CD14-positive monocyte (primary cell): Measurements from ENCODE around the gene TMEM141. TPM values are rescaled to one million over a fixed set of nuclear protein-coding genes. Genes with fewer than 3 reads are reported as not detected.
A peak's percentile ranks its signal among the peaks of the same experiment; 100 is the strongest.

Experiments used
- DNase-seq, 3 donors: peaks; one replicate each; pipeline ENCODE4 v3.0.0-alpha.2; 2011 to 2022
- H2AFZ ChIP-seq: 2 replicates; pipeline ENCODE4 v1.6.0; 2012; ENCODE audit warnings: mild to moderate bottlenecking, low read depth, low read length, inconsistent platforms; ENCODE audit not compliant: insufficient read depth, poor library complexity, severe bottlenecking
- H3K27ac ChIP-seq, 2 donors: 1 replicate in 1 of 2; 2 replicates in 1 of 2; pipeline ENCODE4 v1.5.1; 2012 to 2013; ENCODE audit warnings: low read length in 2 of 2, control low read depth in 1 of 2, inconsistent platforms in 1 of 2, low read depth in 1 of 2, mild to moderate bottlenecking in 1 of 2
- H3K27me3 ChIP-seq, 2 donors: one replicate each; pipeline versions ENCODE4 v1.6.0 to v1.6.1; 2011 to 2013; ENCODE audit warnings: low read length in 2 of 2; ENCODE audit not compliant: control insufficient read depth in 2 of 2, insufficient read depth in 2 of 2
- H3K36me3 ChIP-seq, 2 donors: replicated peaks in 1 of 2; 1 replicate in 1 of 2; 2 replicates in 1 of 2; pipeline versions ENCODE4 v1.5.1 to v1.6.1; 2012 to 2013; ENCODE audit warnings: low read length in 2 of 2, control low read depth in 1 of 2, inconsistent platforms in 1 of 2, mild to moderate bottlenecking in 1 of 2; ENCODE audit not compliant: insufficient read depth in 2 of 2, control insufficient read depth in 1 of 2
- H3K4me1 ChIP-seq, 2 donors: 1 replicate in 1 of 2; 2 replicates in 1 of 2; pipeline versions ENCODE4 v1.5.1 to v1.6.1; 2012 to 2013; ENCODE audit warnings: low read length in 2 of 2, control low read depth in 1 of 2, inconsistent platforms in 1 of 2, mild to moderate bottlenecking in 1 of 2, moderate library complexity in 1 of 2; ENCODE audit not compliant: insufficient read depth in 2 of 2, control insufficient read depth in 1 of 2
- H3K4me2 ChIP-seq: replicated peaks from 2 replicates; pipeline ENCODE3; 2012; ENCODE audit warnings: low read length, moderate library complexity, mild to moderate bottlenecking; ENCODE audit not compliant: poor library complexity, severe bottlenecking; ENCODE audit errors: extremely low read depth
- H3K4me3 ChIP-seq, 3 experiments: fragments of 200-600 bp in 1 of 3; sonication (generic) in 1 of 3; replicated peaks in 1 of 3; 1 replicate in 2 of 3; 2 replicates in 1 of 3; pipeline ENCODE4 v1.5.1; 2011 to 2013; ENCODE audit warnings: low read length in 3 of 3, mild to moderate bottlenecking in 3 of 3, control low read depth in 2 of 3, low read depth in 2 of 3, inconsistent platforms in 1 of 3, moderate library complexity in 1 of 3
- H3K79me2 ChIP-seq: 2 replicates; pipeline ENCODE4 v1.6.0; 2012; ENCODE audit warnings: mild to moderate bottlenecking, control low read depth, inconsistent platforms, low read length, moderate library complexity; ENCODE audit not compliant: insufficient read depth
- H3K9ac ChIP-seq: 2 replicates; pipeline ENCODE4 v1.6.0; 2017; ENCODE audit warnings: low read length, mild to moderate bottlenecking; ENCODE audit not compliant: insufficient read depth, poor library complexity, severe bottlenecking
- H3K9me3 ChIP-seq, 2 donors: replicated peaks in 1 of 2; 1 replicate in 1 of 2; 2 replicates in 1 of 2; pipeline versions ENCODE4 v1.5.1 to v1.6.1; 2012 to 2013; ENCODE audit warnings: low read length in 2 of 2, control low read depth in 1 of 2; ENCODE audit not compliant: control insufficient read depth in 1 of 2, insufficient read depth in 1 of 2
- H4K20me1 ChIP-seq: 2 replicates; pipeline ENCODE4 v1.6.0; 2012; ENCODE audit warnings: mild to moderate bottlenecking, low read length, control low read depth, moderate library complexity; ENCODE audit not compliant: insufficient read depth
- H3K27ac Mint-ChIP-seq, 7 donors: one replicate each; pipeline ENCODE4 v1.8.0; 2020; ENCODE audit warnings: mild to moderate bottlenecking in 7 of 7, mixed read lengths in 7 of 7, moderate library complexity in 6 of 7, inconsistent platforms in 2 of 7
- H3K27me3 Mint-ChIP-seq, 3 donors: one replicate each; pipeline ENCODE4 v1.8.0; 2021 to 2022; ENCODE audit warnings: low read depth in 3 of 3, mild to moderate bottlenecking in 3 of 3, mixed read lengths in 3 of 3, moderate library complexity in 3 of 3, inconsistent platforms in 1 of 3
- H3K36me3 Mint-ChIP-seq, 2 donors: one replicate each; pipeline ENCODE4 v1.8.0; 2020; ENCODE audit warnings: mixed read lengths in 2 of 2, inconsistent platforms in 1 of 2, mild to moderate bottlenecking in 1 of 2
- H3K4me1 Mint-ChIP-seq: one replicate; pipeline ENCODE4 v1.8.0; 2020; ENCODE audit warnings: mild to moderate bottlenecking, mixed read lengths
- H3K4me3 Mint-ChIP-seq, 2 donors: one replicate each; pipeline ENCODE4 v1.8.0; 2020; ENCODE audit warnings: mild to moderate bottlenecking in 2 of 2, mixed read lengths in 2 of 2, moderate library complexity in 1 of 2
- H3K9me3 Mint-ChIP-seq, 7 donors: one replicate each; pipeline ENCODE4 v1.8.0; 2020 to 2022; ENCODE audit warnings: mixed read lengths in 7 of 7, mild to moderate bottlenecking in 6 of 7, moderate library complexity in 6 of 7, inconsistent platforms in 2 of 7
- WGBS: methylation state at CpG from one replicate; pipeline ENCODE4 v1.1.5; 2013; ENCODE audit warnings: missing lambda C conversion rate; ENCODE audit not compliant: insufficient coverage; 5-methylcytosine and 5-hydroxymethylcytosine counted together
- intact Hi-C, 2 donors: fragments of 100-400 bp; cut with micrococcal nuclease; formaldehyde crosslinking; loops; one replicate each; pipeline versions ENCODE4 v1.15.0 to v1.15.1; 2023
- polyA plus RNA-seq, 3 donors: library from polyadenylated mRNA; depleted of rRNA in 1 of 3; unstranded in 2 of 3; stranded (reverse) in 1 of 3; fragments of 300-500 nt in 2 of 3; fragments of >200 nt in 1 of 3; fragmentation: Illumina TruSeq in 2 of 3; gene quantifications; 1 replicate in 2 of 3; 2 replicates in 1 of 3; pipeline ENCODE4 v1.2.3, GENCODE V29; 2012 to 2021
- TF ChIP-seq, protein P1 (sequence below): fragments of 200-600 bp; IDR thresholded peaks from one replicate; pipeline ENCODE4 v1.8.0; 2022; ENCODE audit warnings: antibody characterized with exemption, mild to moderate bottlenecking

TMEM141 gene
- polyA plus RNA-seq, 3 donors = 33.1 to 47.2 (median 39.2) TPM

DNA sequence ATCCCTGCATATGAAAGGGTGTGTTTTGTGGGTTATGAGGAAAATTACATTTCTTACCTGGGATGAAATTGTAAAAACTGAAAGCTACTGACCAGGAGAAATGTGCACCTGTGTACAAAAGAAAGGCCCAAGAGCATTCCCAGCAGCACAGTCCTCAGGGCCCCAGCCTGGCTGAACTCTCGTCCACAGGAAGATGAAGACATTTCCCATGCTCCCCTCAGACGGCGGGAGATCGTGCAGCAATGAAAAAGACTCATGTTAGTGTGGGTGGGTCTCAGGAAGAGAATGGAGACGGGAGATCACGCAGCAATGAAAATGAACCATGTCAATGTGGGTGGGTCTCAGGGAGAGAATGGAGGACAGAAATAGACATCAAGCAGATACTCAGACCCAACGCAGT is 14.2 kb upstream of the TMEM141 start:
- no peak overlapping the region for H3K4me2 ChIP-seq
- H3K4me1 Mint-ChIP-seq = peaks cover 4% of the 10 kb centered on the region
- H4K20me1 ChIP-seq = no peaks in the 10 kb centered on the region
- no peak overlapping the region for H2AFZ ChIP-seq
- no peak overlapping the region for H3K9ac ChIP-seq
- H3K27ac ChIP-seq = no peak overlapping the region
- H3K27ac Mint-ChIP-seq = peak overlapping the region in 1 of 7 donors; percentile 0
- H3K4me3 Mint-ChIP-seq = no peak overlapping the region
- H3K36me3 Mint-ChIP-seq = no peaks in the 10 kb centered on the region
- 86% methylated on average over 6 of the region's 7 CpGs for WGBS
- TF ChIP-seq, protein P1, sequence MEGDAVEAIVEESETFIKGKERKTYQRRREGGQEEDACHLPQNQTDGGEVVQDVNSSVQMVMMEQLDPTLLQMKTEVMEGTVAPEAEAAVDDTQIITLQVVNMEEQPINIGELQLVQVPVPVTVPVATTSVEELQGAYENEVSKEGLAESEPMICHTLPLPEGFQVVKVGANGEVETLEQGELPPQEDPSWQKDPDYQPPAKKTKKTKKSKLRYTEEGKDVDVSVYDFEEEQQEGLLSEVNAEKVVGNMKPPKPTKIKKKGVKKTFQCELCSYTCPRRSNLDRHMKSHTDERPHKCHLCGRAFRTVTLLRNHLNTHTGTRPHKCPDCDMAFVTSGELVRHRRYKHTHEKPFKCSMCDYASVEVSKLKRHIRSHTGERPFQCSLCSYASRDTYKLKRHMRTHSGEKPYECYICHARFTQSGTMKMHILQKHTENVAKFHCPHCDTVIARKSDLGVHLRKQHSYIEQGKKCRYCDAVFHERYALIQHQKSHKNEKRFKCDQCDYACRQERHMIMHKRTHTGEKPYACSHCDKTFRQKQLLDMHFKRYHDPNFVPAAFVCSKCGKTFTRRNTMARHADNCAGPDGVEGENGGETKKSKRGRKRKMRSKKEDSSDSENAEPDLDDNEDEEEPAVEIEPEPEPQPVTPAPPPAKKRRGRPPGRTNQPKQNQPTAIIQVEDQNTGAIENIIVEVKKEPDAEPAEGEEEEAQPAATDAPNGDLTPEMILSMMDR = no peak
- no peaks in the 10 kb centered on the region for H3K79me2 ChIP-seq
- peaks cover 9 to 20% (median 11%) of the 10 kb centered on the region in 3 donors for H3K27me3 Mint-ChIP-seq
- no peak overlapping the region for H3K4me3 ChIP-seq
- intact Hi-C loops = no loop called here
- H3K9me3 ChIP-seq = peaks cover 9 to 18% of the 10 kb centered on the region in 2 donors
- no peak for DNase-seq
- peaks cover 0 to 3% of the 10 kb centered on the region in 2 donors for H3K4me1 ChIP-seq
- no peaks in the 10 kb centered on the region for H3K27me3 ChIP-seq
- H3K36me3 ChIP-seq = no peaks in the 10 kb centered on the region
- peaks cover 8 to 20% (median 14%) of the 10 kb centered on the region in 7 donors for H3K9me3 Mint-ChIP-seq

DNA sequence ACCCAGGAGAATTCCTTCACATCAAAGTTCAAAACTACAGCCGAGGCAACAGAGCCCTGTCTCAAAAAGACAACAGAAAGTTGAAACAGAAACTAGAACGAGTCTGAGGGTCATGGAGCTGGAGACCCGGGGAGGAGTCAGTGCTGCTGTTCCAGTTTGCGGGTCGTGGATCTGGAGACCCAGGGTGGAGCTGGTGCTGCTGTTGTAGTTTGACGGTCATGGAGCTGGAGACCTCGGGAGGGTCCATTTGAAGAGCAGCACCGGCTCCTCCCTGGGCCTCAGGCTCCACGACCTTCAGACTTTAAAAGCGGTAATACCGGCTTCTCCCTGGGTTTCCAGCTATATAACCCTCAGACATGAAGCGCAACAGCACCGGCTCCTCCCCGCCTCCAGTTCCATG is 13.8 kb upstream of the TMEM141 start:
- WGBS = 85% methylated on average over 14 of the region's 14 CpGs
- H3K27ac Mint-ChIP-seq = peak overlapping the region in 1 of 7 donors; percentile 0
- H3K4me1 Mint-ChIP-seq = peaks cover 4% of the 10 kb centered on the region
- DNase-seq = no peak
- intact Hi-C loops = no loop called here
- H3K27me3 Mint-ChIP-seq = peaks cover 7 to 20% (median 11%) of the 10 kb centered on the region in 3 donors
- peaks cover 0 to 3% of the 10 kb centered on the region in 2 donors for H3K4me1 ChIP-seq
- H3K4me3 Mint-ChIP-seq = no peak overlapping the region
- H3K27me3 ChIP-seq = no peaks in the 10 kb centered on the region
- TF ChIP-seq, protein P1 = no peak
- no peak overlapping the region for H2AFZ ChIP-seq
- no peak overlapping the region for H3K9ac ChIP-seq
- H3K79me2 ChIP-seq = no peaks in the 10 kb centered on the region
- H3K4me2 ChIP-seq = no peak overlapping the region
- no peaks in the 10 kb centered on the region for H3K36me3 Mint-ChIP-seq
- H3K36me3 ChIP-seq = no peaks in the 10 kb centered on the region
- peaks cover 8 to 20% (median 14%) of the 10 kb centered on the region in 7 donors for H3K9me3 Mint-ChIP-seq
- peaks cover 9 to 18% of the 10 kb centered on the region in 2 donors for H3K9me3 ChIP-seq
- no peak overlapping the region for H3K27ac ChIP-seq
- H4K20me1 ChIP-seq = no peaks in the 10 kb centered on the region
- H3K4me3 ChIP-seq = no peak overlapping the region
